H1 (cell line): Measurements from ENCODE around the gene GPNMB. TPM values are rescaled to one million over a fixed set of nuclear protein-coding genes. Genes with fewer than 3 reads are reported as not detected.
A peak's percentile ranks its signal among the peaks of the same experiment; 100 is the strongest.

Experiments used
- CTCF ChIA-PET: fragments of 300-600 bp; sonication (Branson Sonifier 250); formaldehyde crosslinking; loops from one replicate; lab custom pipeline; 2021; ENCODE audit not compliant: partially characterized antibody; lab: Charles Lee
- POLR2A ChIA-PET: fragments of 300-600 bp; sonication (Branson Sonifier 250); formaldehyde crosslinking; loops from one replicate; lab custom pipeline; 2021; ENCODE audit warnings: inconsistent platforms; ENCODE audit not compliant: partially characterized antibody; lab: Charles Lee
- DNase-seq, 2 experiments: peaks; one replicate each; pipeline versions ENCODE4 v3.0.0 to v3.0.0-alpha.2; 2010 to 2022; ENCODE audit warnings: low spot score in 2 of 2, low read depth in 1 of 2, mixed read lengths in 1 of 2
- FAIRE-seq: peaks from 2 replicates; lab custom pipeline; 2011; peaks lifted over from hg19 to GRCh38; lab: Jason Lieb, UNC
- H2AFZ ChIP-seq: 2 replicates; pipeline ENCODE4 v1.8.1; 2012; ENCODE audit warnings: low read length, inconsistent platforms
- H2AK5ac ChIP-seq: 2 replicates; pipeline ENCODE4 v1.6.1; 2013; ENCODE audit warnings: low read depth, low read length
- H2BK120ac ChIP-seq: replicated peaks from 2 replicates; pipeline ENCODE3; 2013; ENCODE audit warnings: low read depth, low read length, inconsistent platforms
- H2BK12ac ChIP-seq: 2 replicates; pipeline ENCODE4 v1.6.1; 2013; ENCODE audit warnings: low read depth, low read length
- H2BK15ac ChIP-seq: 2 replicates; pipeline ENCODE4 v1.6.1; 2013; ENCODE audit warnings: low read length
- H2BK20ac ChIP-seq: 2 replicates; pipeline ENCODE4 v1.6.1; 2013; ENCODE audit warnings: low read length
- H2BK5ac ChIP-seq: 2 replicates; pipeline ENCODE4 v1.6.1; 2013; ENCODE audit warnings: low read depth, low read length
- H3K14ac ChIP-seq: 2 replicates; pipeline ENCODE4 v1.6.1; 2013; ENCODE audit warnings: inconsistent platforms; ENCODE audit not compliant: insufficient read length
- H3K18ac ChIP-seq: 2 replicates; pipeline ENCODE4 v1.6.1; 2013; ENCODE audit warnings: low read length; ENCODE audit errors: extremely low read depth
- H3K23ac ChIP-seq: 2 replicates; pipeline ENCODE4 v1.6.1; 2013; ENCODE audit warnings: inconsistent platforms; ENCODE audit not compliant: insufficient read length
- H3K23me2 ChIP-seq: 2 replicates; pipeline ENCODE4 v1.6.1; 2013; ENCODE audit warnings: low read depth, low read length
- H3K27ac ChIP-seq: 2 replicates; pipeline ENCODE4 v1.6.1; 2011; ENCODE audit warnings: low read depth, low read length, inconsistent platforms
- H3K27me3 ChIP-seq, 4 experiments: replicated peaks in 1 of 4; 1 replicate in 1 of 4; 2 replicates in 3 of 4; pipeline versions ENCODE4 v1.6.1 to v1.8.1; 2011 to 2013; ENCODE audit warnings: low read length in 3 of 4, mild to moderate bottlenecking in 3 of 4, inconsistent platforms in 2 of 4, mixed read lengths in 2 of 4, moderate library complexity in 1 of 4; ENCODE audit not compliant: control insufficient read depth in 3 of 4, insufficient read depth in 3 of 4; ENCODE audit errors: extremely low read depth in 1 of 4
- H3K36me3 ChIP-seq, 4 experiments: 2 replicates each; pipeline versions ENCODE4 v1.6.1 to v1.8.1; 2011 to 2013; ENCODE audit warnings: mild to moderate bottlenecking in 4 of 4, low read length in 3 of 4, moderate library complexity in 2 of 4, control low read depth in 1 of 4, inconsistent platforms in 1 of 4; ENCODE audit not compliant: insufficient read depth in 4 of 4, control insufficient read depth in 2 of 4
- H3K4ac ChIP-seq: replicated peaks from 2 replicates; pipeline ENCODE3; 2013; ENCODE audit warnings: low read length, low read depth, mixed read lengths, inconsistent platforms; ENCODE audit not compliant: insufficient read length
- H3K4me1 ChIP-seq, 4 experiments: replicated peaks in 1 of 4; 1 replicate in 1 of 4; 2 replicates in 3 of 4; pipeline versions ENCODE4 v1.6.1 to v1.8.1; 2011 to 2013; ENCODE audit warnings: low read length in 3 of 4, inconsistent platforms in 2 of 4, mixed read lengths in 1 of 4; ENCODE audit not compliant: insufficient read depth in 4 of 4, control insufficient read depth in 3 of 4
- H3K4me2 ChIP-seq, 2 experiments: 2 replicates each; pipeline versions ENCODE4 v1.6.1 to v1.8.1; 2011 to 2013; ENCODE audit warnings: low read depth in 2 of 2, low read length in 2 of 2, control low read depth in 1 of 2, inconsistent platforms in 1 of 2, mild to moderate bottlenecking in 1 of 2; ENCODE audit not compliant: insufficient read depth in 1 of 2
- H3K4me3 ChIP-seq, 4 experiments: fragments of 200-600, 300-600 bp in 1 of 4; sonication (generic), shearing (Covaris generic), sonication (Bioruptor Twin) in 1 of 4; 2 replicates each; pipeline versions ENCODE4 v1.5.1 to v1.8.1; 2011 to 2016; ENCODE audit warnings: low read length in 4 of 4, low read depth in 3 of 4, control low read depth in 2 of 4, inconsistent platforms in 2 of 4, mild to moderate bottlenecking in 2 of 4, mixed read lengths in 1 of 4, moderate library complexity in 1 of 4; ENCODE audit not compliant: insufficient read depth in 2 of 4; ENCODE audit errors: extremely low read depth in 1 of 4
- H3K56ac ChIP-seq: replicated peaks from 2 replicates; pipeline ENCODE3; 2013; ENCODE audit warnings: low read depth, mild to moderate bottlenecking, mixed read lengths, low read length, inconsistent platforms; ENCODE audit not compliant: insufficient read length
- H3K79me1 ChIP-seq: 2 replicates; pipeline ENCODE4 v1.6.1; 2013; ENCODE audit warnings: low read depth, low read length, control low read depth
- H3K79me2 ChIP-seq, 2 experiments: 2 replicates each; pipeline versions ENCODE4 v1.6.1 to v1.8.1; 2012 to 2013; ENCODE audit warnings: low read length in 2 of 2, mild to moderate bottlenecking in 2 of 2, inconsistent platforms in 1 of 2; ENCODE audit not compliant: insufficient read depth in 2 of 2, control insufficient read depth in 1 of 2
- H3K9ac ChIP-seq, 4 experiments: replicated peaks in 1 of 4; 1 replicate in 1 of 4; 2 replicates in 3 of 4; pipeline versions ENCODE4 v1.6.1 to v1.8.1; 2011 to 2013; ENCODE audit warnings: low read depth in 3 of 4, low read length in 3 of 4, control low read depth in 2 of 4, mild to moderate bottlenecking in 2 of 4, moderate library complexity in 2 of 4, inconsistent platforms in 1 of 4; ENCODE audit errors: extremely low read depth in 1 of 4
- H3K9me3 ChIP-seq, 2 experiments: 2 replicates each; pipeline versions ENCODE4 v1.6.1 to v1.8.1; 2012 to 2013; ENCODE audit warnings: mild to moderate bottlenecking in 2 of 2, moderate library complexity in 2 of 2, control low read depth in 1 of 2, inconsistent platforms in 1 of 2, low read depth in 1 of 2, low read length in 1 of 2, mixed read lengths in 1 of 2; ENCODE audit not compliant: insufficient read depth in 2 of 2
- H4K20me1 ChIP-seq, 2 experiments: replicated peaks in 1 of 2; 2 replicates each; pipeline versions ENCODE3 to v1.8.1; 2011 to 2013; ENCODE audit warnings: inconsistent platforms in 2 of 2, low read length in 2 of 2, mild to moderate bottlenecking in 1 of 2; ENCODE audit not compliant: insufficient read depth in 2 of 2, control insufficient read depth in 1 of 2
- H4K5ac ChIP-seq: 2 replicates; pipeline ENCODE4 v1.6.1; 2013; ENCODE audit warnings: low read length, low read depth, mixed read lengths, inconsistent platforms; ENCODE audit not compliant: insufficient read length
- H4K8ac ChIP-seq: 2 replicates; pipeline ENCODE4 v1.8.0; 2013; ENCODE audit warnings: mild to moderate bottlenecking, moderate library complexity, low read length, inconsistent platforms; ENCODE audit not compliant: insufficient read depth; ENCODE audit errors: extremely low read depth
- H4K91ac ChIP-seq: replicated peaks from 2 replicates; pipeline ENCODE3; 2013; ENCODE audit warnings: low read length, mixed read lengths, inconsistent platforms; ENCODE audit not compliant: insufficient read length
- ASH2L ChIP-seq: fragments of 200-600, 300-600 bp; sonication (generic); IDR thresholded peaks from one replicate; pipeline ENCODE4 v1.7.1; 2017; ENCODE audit warnings: low read length
- CHD2 ChIP-seq: IDR thresholded peaks from 2 replicates; pipeline ENCODE4 v1.6.1; 2012; ENCODE audit warnings: low read length, improper control_type of control experiment
- GABPA ChIP-seq: IDR thresholded peaks from 2 replicates; pipeline ENCODE4 v1.6.1; 2011; ENCODE audit warnings: mild to moderate bottlenecking, low read length, moderate library complexity, borderline replicate concordance; ENCODE audit not compliant: insufficient read depth
- HDAC2 ChIP-seq, 2 experiments: fragments of 300-600 bp in 1 of 2; sonication (generic) in 1 of 2; IDR thresholded peaks; 2 replicates each; pipeline ENCODE4 v1.6.1; 2011 to 2012; ENCODE audit warnings: low read depth in 2 of 2, low read length in 2 of 2, mild to moderate bottlenecking in 2 of 2, moderate library complexity in 2 of 2, borderline replicate concordance in 1 of 2, inconsistent platforms in 1 of 2
- HDAC6 ChIP-seq: IDR thresholded peaks from one replicate; pipeline ENCODE4 v1.7.1; 2012; ENCODE audit warnings: low read depth, mild to moderate bottlenecking, inconsistent platforms, low read length, moderate library complexity
- KDM1A ChIP-seq: fragments of 200-600, 300-600 bp; sonication (generic); IDR thresholded peaks from 2 replicates; pipeline ENCODE4 v1.7.1; 2016; ENCODE audit warnings: mild to moderate bottlenecking, low read length, borderline replicate concordance
- KDM5A ChIP-seq: fragments of 200-600 bp; IDR thresholded peaks from 2 replicates; pipeline ENCODE4 v1.7.1; 2012; ENCODE audit warnings: mild to moderate bottlenecking, low read length, inconsistent platforms, mixed read lengths
- NRF1 ChIP-seq: IDR thresholded peaks from 2 replicates; pipeline ENCODE4 v1.6.1; 2011; ENCODE audit warnings: mild to moderate bottlenecking, low read depth, low read length, improper control_type of control experiment
- SUZ12 ChIP-seq: fragments of 200-600 bp; sonication (generic); IDR thresholded peaks from 2 replicates; pipeline ENCODE4 v1.6.1; 2012; ENCODE audit warnings: mild to moderate bottlenecking, inconsistent platforms, low read length, moderate library complexity, mixed read lengths
- TAF7 ChIP-seq: optimal IDR thresholded peaks from 2 replicates; pipeline ENCODE3; 2011; ENCODE audit warnings: low read depth, mild to moderate bottlenecking, inconsistent platforms, low read length, moderate library complexity, borderline replicate concordance
- TBP ChIP-seq: IDR thresholded peaks from 2 replicates; pipeline ENCODE4 v1.6.1; 2011; ENCODE audit warnings: low read depth, low read length, improper control_type of control experiment
- WGBS, 2 experiments: shearing (Covaris generic) in 1 of 2; methylation state at CpG; one replicate each; pipeline versions ENCODE4 v1.1.6 to v1.1.7; 2013 to 2015; ENCODE audit warnings: low lambda C conversion rate in 2 of 2, mixed read lengths in 2 of 2, inconsistent platforms in 1 of 2, low coverage in 1 of 2, missing lambda C conversion rate in 1 of 2; ENCODE audit not compliant: insufficient replicate concordance in 2 of 2, insufficient coverage in 1 of 2, insufficient read length in 1 of 2; ENCODE audit errors: extremely low coverage in 1 of 2, missing lambda C conversion rate in 1 of 2; 5-methylcytosine and 5-hydroxymethylcytosine counted together
- polyA plus RNA-seq, 7 experiments: library from polyadenylated mRNA; depleted of rRNA in 3 of 7; stranded (reverse) in 5 of 7; unstranded in 2 of 7; fragments of >200 nt in 5 of 7; fragments of 200-250 nt in 2 of 7; gene quantifications; 1 replicate in 5 of 7; 2 replicates in 1 of 7; 4 replicates in 1 of 7; pipeline versions ENCODE4 v1.2.1 to v1.2.3, GENCODE V29; 2011 to 2013; ENCODE audit warnings: missing spikeins in 2 of 7, mixed read lengths in 2 of 7
- total RNA-seq: library from RNA; stranded (reverse); fragmentation: NEBNext Ultra II Directional; extraction: Animal tissue kit (Norgen Biotek cat#: 25700); gene quantifications from 2 replicates; pipeline ENCODE4 v1.2.1, GENCODE V29; 2021

The GPNMB gene
- total and polyA plus RNA-seq, 2 of the 8 experiments (the other 6 are each of a cell fraction or from before 2014, with no cell fraction given) = 1.1 to 1.4 TPM

DNA sequence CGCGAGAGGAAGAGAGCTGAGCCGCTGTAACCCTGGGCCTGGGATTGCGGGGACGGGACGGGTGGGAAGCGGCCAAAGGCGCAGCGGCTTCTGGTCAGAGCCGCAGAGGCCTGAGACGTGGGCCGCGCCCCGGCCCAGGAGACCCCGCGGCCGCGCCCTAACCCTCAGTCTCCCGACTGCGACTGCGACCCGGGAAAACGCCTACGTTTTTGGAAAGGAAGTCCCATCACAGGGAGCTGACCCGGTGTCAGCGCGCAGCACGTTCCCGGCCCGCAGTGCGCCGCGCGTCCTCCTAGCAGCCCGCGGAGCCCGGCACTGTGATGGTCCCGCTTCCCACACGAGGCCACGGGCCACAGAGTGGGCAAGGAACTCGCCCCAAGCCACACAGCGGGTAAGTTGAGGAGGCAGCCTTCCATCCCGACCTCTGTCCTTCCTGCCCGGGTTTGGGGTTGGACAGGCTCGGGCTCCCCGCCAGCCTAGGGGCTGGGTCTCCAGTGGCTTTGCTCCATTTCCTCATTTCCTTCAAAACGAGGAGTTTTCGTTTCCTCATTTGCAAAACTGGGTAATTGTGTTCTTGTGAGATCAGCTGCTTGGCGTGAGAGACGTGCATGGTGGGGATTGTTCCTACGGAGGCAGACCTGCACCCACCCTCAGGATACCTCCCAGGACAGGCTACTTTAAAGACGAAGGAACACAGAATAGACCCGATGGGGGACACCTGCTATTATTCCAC is 1.2 kb downstream of the GPNMB start:
- H3K23me2 ChIP-seq = peaks cover 7% of the 10 kb centered on the region
- no peaks in the 10 kb centered on the region for H3K79me1 ChIP-seq
- peak overlapping the region in 1 of 4 experiments; percentile 29; a peak in 1 of 7 replicates for H3K9ac ChIP-seq
- DNase-seq (peak in 1 of 2 experiments; percentile 67), FAIRE-seq (no peak)
- no peaks in the 10 kb centered on the region; a peak in 1 of 4 replicates for H3K9me3 ChIP-seq
- H3K4me1 ChIP-seq = peaks cover 1 to 9% (median 7%) of the 10 kb centered on the region in 4 experiments; a peak in 6 of 7 replicates
- no peak overlapping the region for H2BK120ac ChIP-seq
- H2BK15ac ChIP-seq = peak overlapping the region; percentile 65; the same call in 1 of the 2 replicates
- H3K4me2 ChIP-seq = peak overlapping the region; percentile 75 to 81
- no peak overlapping the region for H3K27ac ChIP-seq
- H4K8ac ChIP-seq = peak overlapping the region; percentile 84; the same call in 1 of the 2 replicates
- H3K27me3 ChIP-seq = peaks cover 0 to 20% (median 15%) of the 10 kb centered on the region in 4 experiments; a peak in 6 of 7 replicates
- 29% methylated on average over 22 of the region's 53 CpGs; no CpG with 5 or more reads in 1 of the 2 experiments for WGBS, 2 experiments
- H4K91ac ChIP-seq = peak overlapping the region; percentile 62
- H2AK5ac ChIP-seq = no peak overlapping the region
- H3K4me3 ChIP-seq = peak overlapping the region; percentile 34 to 55 (median 46)
- no peak overlapping the region for H3K14ac ChIP-seq
- H2BK20ac ChIP-seq = 0 out of 2 replicates have a peak overlapping the region, but pooled peaks have one; percentile 72
- no peaks in the 10 kb centered on the region for H3K79me2 ChIP-seq
- peak overlapping the region; percentile 83 for H3K18ac ChIP-seq
- H4K5ac ChIP-seq = no peak overlapping the region
- ChIA-PET POLR2A (interaction anchor here (0.7 to 1.6 kb wide), 8 partner anchors 10 to 686 kb away, joined by 3 to 5 read pairs (median 4); no protein-coding TSS in a partner anchor), CTCF (interaction anchor here (0.6 to 2.6 kb wide), 8 partner anchors 9 to 161 kb away, joined by 3 to 12 read pairs (median 3); no protein-coding TSS in a partner anchor)
- no peaks in the 10 kb centered on the region for H4K20me1 ChIP-seq
- H3K4ac ChIP-seq = no peak overlapping the region
- H3K23ac ChIP-seq = no peak overlapping the region
- H2AFZ ChIP-seq = peak overlapping the region; percentile 95
- H2BK12ac ChIP-seq = peak overlapping the region; percentile 44; the same call in 1 of the 2 replicates
- no peak overlapping the region for H2BK5ac ChIP-seq
- H3K56ac ChIP-seq = no peak overlapping the region
- no peaks in the 10 kb centered on the region for H3K36me3 ChIP-seq
- TF ChIP-seq NRF1 (no peak), KDM5A (no peak), HDAC6 (no peak), ASH2L (peak; percentile 25), TAF7 (peak; percentile 16), CHD2 (no peak), TBP (peak; percentile 38; the same call in 1 of the 2 replicates), KDM1A (peak; percentile 74; the same call in 1 of the 2 replicates), HDAC2 (IDR thresholded peaks at IDR 0.05; ENCODE audit: borderline replicate concordance in 1 of 2, low read depth in 2 of 2, low read length in 2 of 2) (peak in 1 of 2 experiments; percentile 74; a peak in 1 of 4 replicates), SUZ12 (peak; percentile 50; the same call in 1 of the 2 replicates), GABPA (no peak)
